GM23338 (cell line): ENCODE measurements around the gene MAP7D1. TPM values are rescaled to one million over a fixed set of nuclear protein-coding genes. Genes with fewer than 3 reads are reported as not detected.

Experiments used
- ATAC-seq: fragments of 200-7000 bp; cut with Tn5 transposase; 3 replicates; pipeline ENCODE4 v1.9.1; 2020
- DNase-seq: peaks from one replicate; pipeline ENCODE4 v3.0.0-alpha.2; 2015; ENCODE audit warnings: low spot score
- H2AFZ ChIP-seq: fragments of 200-600 bp; sonication (generic); 2 replicates; pipeline ENCODE4 v1.8.0; 2016; ENCODE audit warnings: antibody characterized with exemption, mild to moderate bottlenecking, moderate library complexity
- H3F3A ChIP-seq: fragments of 200-600 bp; sonication (generic); replicated peaks from 2 replicates; pipeline ENCODE4 v1.8.0; 2017; ENCODE audit warnings: antibody characterized with exemption, mixed run types, low read depth
- H3K27ac ChIP-seq: fragments of 200-600 bp; sonication (generic); 2 replicates; pipeline ENCODE4 v1.6.1; 2016; ENCODE audit warnings: low read depth
- H3K27me3 ChIP-seq: fragments of 200-600 bp; sonication (generic); 2 replicates; pipeline ENCODE4 v1.8.0; 2016; ENCODE audit warnings: mild to moderate bottlenecking, mixed run types, moderate library complexity; ENCODE audit not compliant: insufficient read depth
- H3K36me3 ChIP-seq: fragments of 200-600 bp; sonication (generic); 2 replicates; pipeline ENCODE4 v1.8.0; 2016; ENCODE audit warnings: mild to moderate bottlenecking; ENCODE audit not compliant: insufficient read depth
- H3K4me1 ChIP-seq: fragments of 200-600 bp; sonication (generic); 2 replicates; pipeline ENCODE4 v1.8.0; 2016; ENCODE audit warnings: mild to moderate bottlenecking, moderate library complexity; ENCODE audit not compliant: insufficient read depth
- H3K4me2 ChIP-seq: fragments of 200-600 bp; sonication (generic); 2 replicates; pipeline ENCODE4 v1.7.1; 2017; ENCODE audit warnings: mixed run types
- H3K4me3 ChIP-seq: fragments of 200-600 bp; sonication (generic); 2 replicates; pipeline ENCODE4 v1.6.1; 2016; ENCODE audit warnings: mixed run types
- H3K79me2 ChIP-seq: fragments of 200-600 bp; sonication (generic); replicated peaks from 2 replicates; pipeline ENCODE4 v1.8.0; 2017; ENCODE audit warnings: mild to moderate bottlenecking; ENCODE audit not compliant: insufficient read depth
- H3K9me2 ChIP-seq: fragments of 200-600 bp; sonication (generic); 2 replicates; pipeline ENCODE4 v1.8.0; 2017; ENCODE audit not compliant: insufficient read depth
- H4K20me1 ChIP-seq: fragments of 200-600 bp; sonication (generic); replicated peaks from 2 replicates; pipeline ENCODE4 v1.8.0; 2017; ENCODE audit warnings: mild to moderate bottlenecking; ENCODE audit not compliant: insufficient read depth
- H3K27ac Mint-ChIP-seq: 2 replicates; pipeline ENCODE4 v1.8.0; 2020; ENCODE audit warnings: inconsistent platforms, mild to moderate bottlenecking, moderate library complexity, mixed read lengths
- H3K27me3 Mint-ChIP-seq: 3 replicates; pipeline ENCODE4 v1.8.0; 2022; ENCODE audit warnings: low read depth, mild to moderate bottlenecking, moderate library complexity, mixed read lengths, inconsistent platforms; ENCODE audit not compliant: insufficient read depth, poor library complexity
- H3K36me3 Mint-ChIP-seq: 3 replicates; pipeline ENCODE4 v1.8.0; 2021; ENCODE audit warnings: low read depth, mild to moderate bottlenecking, inconsistent platforms, moderate library complexity, mixed read lengths
- H3K4me1 Mint-ChIP-seq: 3 replicates; pipeline ENCODE4 v1.8.0; 2020; ENCODE audit warnings: mild to moderate bottlenecking, inconsistent platforms, mixed read lengths
- H3K4me3 Mint-ChIP-seq: 3 replicates; pipeline ENCODE4 v1.8.0; 2021; ENCODE audit warnings: moderate library complexity, mild to moderate bottlenecking, inconsistent platforms, mixed read lengths
- H3K9me3 Mint-ChIP-seq: 3 replicates; pipeline ENCODE4 v1.8.0; 2020; ENCODE audit warnings: moderate library complexity, mild to moderate bottlenecking, inconsistent platforms, mixed read lengths
- CTCF ChIP-seq, 2 experiments: fragments of 200-600 bp in 1 of 2; sonication (generic) in 1 of 2; conservative IDR thresholded peaks; 2 replicates each; pipeline versions ENCODE4 v1.5.1 to v1.6.1; 2016 to 2017; ENCODE audit warnings: antibody characterized with exemption in 2 of 2, low read depth in 2 of 2, mild to moderate bottlenecking in 2 of 2, moderate library complexity in 1 of 2
- EZH2phosphoT487 ChIP-seq: fragments of 200-600 bp; sonication (generic); IDR thresholded peaks from one replicate; pipeline ENCODE4 v1.8.1; 2018; ENCODE audit warnings: antibody characterized with exemption; ENCODE audit not compliant: unreplicated experiment
- POLR2AphosphoS5 ChIP-seq: IDR thresholded peaks from 2 replicates; pipeline ENCODE4 v1.6.1; 2016; ENCODE audit warnings: antibody characterized with exemption, low read depth
- ZNF114 ChIP-seq: fragments of 250-450 bp; sonication (Bioruptor Pico); IDR thresholded peaks from 2 replicates; pipeline ENCODE4 v1.5.0; 2020; ENCODE audit warnings: mild to moderate bottlenecking, moderate library complexity
- ZNF462 ChIP-seq: fragments of 250-450 bp; sonication (Bioruptor Pico); IDR thresholded peaks from 2 replicates; pipeline ENCODE4 v1.5.0; 2020; ENCODE audit warnings: mild to moderate bottlenecking, moderate library complexity
- polyA plus RNA-seq: library from polyadenylated mRNA; unstranded; fragments of >200 nt; fragmentation: Nextera tagmentation; extraction: Ambion mirVana; gene quantifications from 2 replicates; pipeline ENCODE4 v1.2.1, GENCODE V29; 2016
- total RNA-seq: library from RNA; depleted of rRNA; stranded (reverse); fragments of >200 nt; shearing (Covaris generic); gene quantifications from 2 replicates; pipeline ENCODE4 v1.2.3, GENCODE V29; 2014

The MAP7D1 gene
- total and polyA plus RNA-seq, 2 experiments from 2014 or later = 13.8 to 59.8 TPM

GRCh38 chr1:36168514-36168913, 12.6 kb downstream of the MAP7D1 start:
- H3K9me3 Mint-ChIP-seq = no peaks in the 10 kb centered on the region
- ATAC-seq (no peak), DNase-seq (no peak)
- Histone ChIP-seq H3K36me3 (no peaks in the 10 kb centered on the region; the same call in 1 of the 2 replicates), H3K27me3 (no peaks in the 10 kb centered on the region), H4K20me1 (peaks cover 13% of the 10 kb centered on the region), H3K4me3 (no peak overlapping the region), H3K9me2 (no peaks in the 10 kb centered on the region), H3K4me1 (no peaks in the 10 kb centered on the region), H2AFZ (no peak overlapping the region), H3K79me2 (peaks cover 9% of the 10 kb centered on the region; the same call in 1 of the 2 replicates), H3F3A (no peaks in the 10 kb centered on the region), H3K4me2 (no peak overlapping the region), H3K27ac (no peak overlapping the region)
- no peak for TF ChIP-seq ZNF462 (CRISPR knock-in tag)
- peaks cover 24% of the 10 kb centered on the region for H3K36me3 Mint-ChIP-seq
- no peak overlapping the region for H3K4me3 Mint-ChIP-seq
- no peaks in the 10 kb centered on the region for H3K27me3 Mint-ChIP-seq
- H3K27ac Mint-ChIP-seq = no peak overlapping the region
- H3K4me1 Mint-ChIP-seq = no peaks in the 10 kb centered on the region

GRCh38 chr1:36170643-36171412, 14.9 kb downstream of the MAP7D1 start:
- H3K27ac ChIP-seq = no peak overlapping the region
- no peak for DNase-seq
- TF ChIP-seq ZNF114 = no peak
- TF ChIP-seq CTCF (conservative IDR thresholded peaks at IDR 0.05; ENCODE audit: low read depth in 2 of 2) = no peak
- TF ChIP-seq POLR2AphosphoS5 = no peak
- TF ChIP-seq EZH2phosphoT487 = no peak
- Mint-ChIP-seq H3K9me3 (no peaks in the 10 kb centered on the region), H3K4me3 (no peak overlapping the region), H3K27me3 (no peaks in the 10 kb centered on the region), H3K27ac (no peak overlapping the region), H3K36me3 (peaks cover 31% of the 10 kb centered on the region), H3K4me1 (peaks cover 16% of the 10 kb centered on the region)
- H3K4me3 ChIP-seq = no peak overlapping the region
- ATAC-seq = no peak
- H4K20me1 ChIP-seq = peaks cover 9% of the 10 kb centered on the region
- H3K4me2 ChIP-seq = no peak overlapping the region
- H3K4me1 ChIP-seq = peaks cover 10% of the 10 kb centered on the region
- H3F3A ChIP-seq = 0 out of 2 replicates have a peak, but pooled peaks cover 2% of the 10 kb centered on the region
- H2AFZ ChIP-seq = no peak overlapping the region
- 0 out of 2 replicates have a peak, but pooled peaks cover 4% of the 10 kb centered on the region for H3K27me3 ChIP-seq
- no peaks in the 10 kb centered on the region; the same call in 1 of the 2 replicates for H3K79me2 ChIP-seq
- H3K9me2 ChIP-seq = no peaks in the 10 kb centered on the region
- no peaks in the 10 kb centered on the region; the same call in 1 of the 2 replicates for H3K36me3 ChIP-seq
